HCT116 (cell line): ENCODE data around the gene CIDEC. TPM values are rescaled to one million over a fixed set of nuclear protein-coding genes. Genes with fewer than 3 reads are reported as not detected.

Experiments used
- ATAC-seq: fragments of 200-7000 bp; cut with Tn5 transposase; 2 replicates; pipeline ENCODE4 v1.9.1; 2020; ENCODE audit warnings: mild to moderate bottlenecking, moderate library complexity
- BruUV-seq: library from RNA; stranded (reverse); fragments of 400-500 nt; replicated peaks from 2 replicates; lab custom pipeline; 2021; lab: Mats Ljungman, UMichigan
- CTCF ChIA-PET: fragments of 300-600 bp; sonication (Branson Sonifier 250); formaldehyde crosslinking; loops from one replicate; lab custom pipeline; 2021; ENCODE audit warnings: antibody characterized with exemption; lab: Charles Lee
- POLR2A ChIA-PET: fragments of 300-600, 350-600 bp; sonication (Branson Sonifier 250); formaldehyde crosslinking; loops from one replicate; lab custom pipeline; 2021; ENCODE audit warnings: antibody characterized with exemption; lab: Charles Lee
- RAD21 ChIA-PET, 2 experiments: fragments of 300-600 bp; sonication (Branson Sonifier 250); formaldehyde crosslinking; loops; one replicate each; lab custom pipeline; 2023; ENCODE audit warnings: low total read pairs in 2 of 2; ENCODE audit not compliant: uncharacterized antibody in 2 of 2, unreplicated experiment in 2 of 2, low non-redundant PET in 1 of 2; lab: Charles Lee
- DNase-seq: peaks from one replicate; pipeline ENCODE4 v3.0.0-alpha.2; 2010; ENCODE audit warnings: low read depth, low spot score
- H2AFZ ChIP-seq: fragments of 200-600 bp; shearing (Covaris generic), sonication (generic); 2 replicates; pipeline ENCODE4 v1.6.1; 2017; ENCODE audit warnings: low read depth, mixed run types, mixed read lengths, antibody characterized with exemption, low read length; ENCODE audit not compliant: poor library complexity, severe bottlenecking
- H3K27ac ChIP-seq: 2 replicates; pipeline ENCODE4 v1.5.1; 2012; ENCODE audit warnings: low read depth, low read length
- H3K27me3 ChIP-seq: fragments of 200-600 bp; sonication (generic); 2 replicates; pipeline ENCODE4 v1.6.1; 2016; ENCODE audit warnings: mixed run types, low read length, mixed read lengths; ENCODE audit not compliant: insufficient read depth
- H3K36me3 ChIP-seq, 2 experiments: fragments of 200-500 bp in 1 of 2; fragments of 200-600 bp in 1 of 2; sonication (Bioruptor generic) in 1 of 2; sonication (generic) in 1 of 2; 2 replicates each; pipeline versions ENCODE4 v1.5.1 to v1.6.1; 2014 to 2016; ENCODE audit warnings: low read length in 2 of 2, inconsistent platforms in 1 of 2, mixed read lengths in 1 of 2, mixed run types in 1 of 2; ENCODE audit not compliant: insufficient read depth in 2 of 2, control insufficient read depth in 1 of 2
- H3K4me1 ChIP-seq, 2 experiments: fragments of 200-600 bp in 1 of 2; sonication (generic) in 1 of 2; 2 replicates each; pipeline versions ENCODE4 v1.5.1 to v1.6.1; 2012 to 2017; ENCODE audit warnings: low read length in 2 of 2, inconsistent platforms in 1 of 2, mild to moderate bottlenecking in 1 of 2, mixed read lengths in 1 of 2, mixed run types in 1 of 2, moderate library complexity in 1 of 2; ENCODE audit not compliant: insufficient read depth in 2 of 2, control insufficient read depth in 1 of 2
- H3K4me2 ChIP-seq: fragments of 200-600 bp; sonication (generic); 2 replicates; pipeline ENCODE4 v1.6.1; 2017; ENCODE audit warnings: mixed run types, low read length, mixed read lengths
- H3K4me3 ChIP-seq, 2 experiments: fragments of 200-600 bp in 1 of 2; sonication (generic) in 1 of 2; replicated peaks in 1 of 2; 2 replicates each; pipeline ENCODE4 v1.5.1; 2011 to 2016; ENCODE audit warnings: low read length in 2 of 2, control low read depth in 1 of 2, low read depth in 1 of 2, mild to moderate bottlenecking in 1 of 2, mixed read lengths in 1 of 2, mixed run types in 1 of 2
- H3K79me2 ChIP-seq: fragments of 200-600 bp; sonication (generic); 2 replicates; pipeline ENCODE4 v1.6.1; 2017; ENCODE audit warnings: mild to moderate bottlenecking, mixed run types, low read length, moderate library complexity, mixed read lengths; ENCODE audit not compliant: insufficient read depth
- H3K9ac ChIP-seq: fragments of 200-600 bp; sonication (generic); 2 replicates; pipeline ENCODE4 v1.6.1; 2016; ENCODE audit warnings: low read length, mixed read lengths
- H3K9me2 ChIP-seq: fragments of 200-600 bp; sonication (generic), shearing (Covaris generic); 2 replicates; pipeline ENCODE4 v1.6.1; 2017; ENCODE audit warnings: mixed run types, mild to moderate bottlenecking, moderate library complexity; ENCODE audit not compliant: insufficient read depth
- H3K9me3 ChIP-seq, 2 experiments: fragments of 200-500 bp in 1 of 2; fragments of 200-600 bp in 1 of 2; sonication (Bioruptor generic) in 1 of 2; sonication (generic) in 1 of 2; 2 replicates each; pipeline ENCODE4 v1.6.1; 2014 to 2017; ENCODE audit warnings: low read length in 2 of 2, mixed read lengths in 2 of 2, inconsistent platforms in 1 of 2, low read depth in 1 of 2, mild to moderate bottlenecking in 1 of 2, mixed run types in 1 of 2, moderate library complexity in 1 of 2; ENCODE audit not compliant: control insufficient read depth in 1 of 2, insufficient read depth in 1 of 2
- H4K20me1 ChIP-seq: fragments of 200-600 bp; sonication (generic), shearing (Covaris generic); 2 replicates; pipeline ENCODE4 v1.6.1; 2017; ENCODE audit warnings: mixed run types, mild to moderate bottlenecking, moderate library complexity; ENCODE audit not compliant: insufficient read depth
- CTCF ChIP-seq, 3 experiments: fragments of 200-600 bp in 1 of 3; sonication (generic) in 1 of 3; IDR thresholded peaks in 2 of 3; conservative IDR thresholded peaks in 1 of 3; 2 replicates each; pipeline ENCODE4 v1.5.1; 2012 to 2017; ENCODE audit warnings: low read depth in 2 of 3, low read length in 2 of 3, antibody characterized with exemption in 1 of 3, borderline replicate concordance in 1 of 3, control low read depth in 1 of 3, mild to moderate bottlenecking in 1 of 3, mixed read lengths in 1 of 3, mixed run types in 1 of 3, moderate library complexity in 1 of 3; ENCODE audit not compliant: insufficient read depth in 1 of 3
- MAX ChIP-seq: IDR thresholded peaks from 2 replicates; pipeline ENCODE4 v1.6.1; 2012
- SIN3A ChIP-seq: IDR thresholded peaks from 2 replicates; pipeline ENCODE4 v1.6.1; 2012; ENCODE audit warnings: low read depth
- TCF7L2 ChIP-seq: IDR thresholded peaks from 2 replicates; pipeline ENCODE4 v1.7.0; 2011; ENCODE audit warnings: borderline replicate concordance, inconsistent platforms; ENCODE audit not compliant: insufficient read depth, insufficient read length; ENCODE audit errors: extremely low read depth
- ZNF274 ChIP-seq: fragments of 200-500 bp; sonication (Bioruptor generic); IDR thresholded peaks from 2 replicates; pipeline ENCODE4 v1.6.1; 2014; ENCODE audit warnings: mild to moderate bottlenecking, low read depth, low read length, inconsistent platforms
- intact Hi-C: fragments of 100-400 bp; cut with micrococcal nuclease; formaldehyde crosslinking; loops from 2 replicates; pipeline ENCODE4 v1.10.0; 2022
- total RNA-seq: library from RNA; stranded (reverse); gene quantifications from one replicate; pipeline ENCODE4 v1.2.1, GENCODE V29; 2021; ENCODE audit not compliant: unreplicated experiment

Gene CIDEC
- total RNA-seq, 1 experiment from 2014 or later: not detected

- Histone ChIP-seq H3K9me3 (no peaks in the 10 kb centered on the region), H3K79me2 (no peaks in the 10 kb centered on the region), H2AFZ (no peak overlapping the region), H3K4me2 (no peak overlapping the region), H4K20me1 (no peaks in the 10 kb centered on the region), H3K4me1 (no peaks in the 10 kb centered on the region), H3K27me3 (no peaks in the 10 kb centered on the region), H3K36me3 (peaks cover 5 to 9% of the 10 kb centered on the region in 2 experiments; a peak in 1 of 4 replicates), H3K9me2 (no peaks in the 10 kb centered on the region), H3K9ac (no peak overlapping the region), H3K4me3 (no peak overlapping the region), H3K27ac (no peak overlapping the region)
- DNase-seq: no peak
- BruUV-seq: no TSS peak
- intact Hi-C loops: no loop called here
- CTCF ChIA-PET: no interaction called here
- POLR2A ChIA-PET: no interaction called here
- RAD21 ChIA-PET: no interaction called here
- no peak for TF ChIP-seq SIN3A
- TF ChIP-seq TCF7L2: no peak
- no peak for ATAC-seq
Measured at GRCh38 chr3:9825451-9826040, 54.5 kb downstream of the CIDEC start.

GRCh38 chr3:9820946-9821345 lies 59.1 kb downstream of the CIDEC start:
- Histone ChIP-seq H3K79me2 (no peaks in the 10 kb centered on the region), H3K9ac (no peak overlapping the region), H3K36me3 (peaks cover 0 to under 1% of the 10 kb centered on the region in 2 experiments; a peak in 2 of 4 replicates), H3K4me2 (no peak overlapping the region), H3K4me3 (no peak overlapping the region), H3K9me2 (no peaks in the 10 kb centered on the region), H3K27ac (no peak overlapping the region), H3K4me1 (no peaks in the 10 kb centered on the region), H3K9me3 (no peaks in the 10 kb centered on the region), H2AFZ (no peak overlapping the region)
- RAD21 ChIA-PET: no interaction called here
- CTCF ChIA-PET: no interaction called here
- intact Hi-C loops: no loop called here
- peak; percentile 89 for ATAC-seq
- no TSS peak for BruUV-seq
- no peak for TF ChIP-seq ZNF274
- peak in 2 of 3 experiments; percentile 51 to 60; a peak in 4 of 6 replicates for TF ChIP-seq CTCF (IDR thresholded peaks at IDR 0.05 in 2 of 3, conservative IDR thresholded peaks at IDR 0.05 in 1 of 3; ENCODE audit: borderline replicate concordance in 1 of 3, insufficient read depth in 1 of 3, low read depth in 2 of 3, low read length in 2 of 3)
- TF ChIP-seq MAX: no peak
- TF ChIP-seq, all 23 proteins: peak for 1
- POLR2A ChIA-PET: no interaction called here
- H4K20me1 ChIP-seq: no peaks in the 10 kb centered on the region
- H3K27me3 ChIP-seq: no peaks in the 10 kb centered on the region
- DNase-seq: no peak
